Sigmoid colon (tissue), 7 donors: ENCODE measurements around the gene SYTL4. TPM values are rescaled to one million over a fixed set of nuclear protein-coding genes. Genes with fewer than 3 reads are reported as not detected.

Source experiments
- DNase-seq: peaks from one replicate; pipeline ENCODE4 v3.0.0-alpha.2; 2019
- H3K27ac ChIP-seq, 4 donors: fragments of 200-600 bp; sonication (generic); one replicate each; pipeline ENCODE4 v1.5.1; 2016 to 2019; ENCODE audit warnings: mild to moderate bottlenecking in 1 of 4
- H3K27me3 ChIP-seq, 3 donors: fragments of 200-600 bp; sonication (generic); one replicate each; pipeline ENCODE4 v1.5.1; 2019; ENCODE audit warnings: mild to moderate bottlenecking in 1 of 3
- H3K36me3 ChIP-seq, 4 donors: fragments of 200-600 bp; sonication (generic); one replicate each; pipeline ENCODE4 v1.5.1; 2016 to 2019
- H3K4me1 ChIP-seq, 4 donors: fragments of 200-600 bp; sonication (generic); one replicate each; pipeline ENCODE4 v1.5.1; 2017 to 2019
- H3K4me3 ChIP-seq, 4 donors: fragments of 200-600 bp; sonication (generic); one replicate each; pipeline ENCODE4 v1.5.1; 2017 to 2019; ENCODE audit warnings: mild to moderate bottlenecking in 2 of 4, moderate library complexity in 1 of 4
- H3K9me3 ChIP-seq, 4 donors: fragments of 200-600 bp in 3 of 4; sonication (generic) in 3 of 4; one replicate each; pipeline versions ENCODE4 v1.5.1 to v1.6.1; 2013 to 2019
- EP300 ChIP-seq, 4 donors: sonication (generic); formaldehyde crosslinking; IDR thresholded peaks; one replicate each; pipeline ENCODE4 v1.6.1; 2017; ENCODE audit warnings: antibody characterized with exemption in 4 of 4
- POLR2A ChIP-seq, 2 donors: fragments of 450-650 bp; IDR thresholded peaks; one replicate each; pipeline ENCODE4 v1.6.1; 2016; ENCODE audit warnings: antibody characterized with exemption in 2 of 2, mild to moderate bottlenecking in 2 of 2, moderate library complexity in 2 of 2
- POLR2AphosphoS5 ChIP-seq, 4 donors: sonication (generic); formaldehyde crosslinking; IDR thresholded peaks; one replicate each; pipeline ENCODE4 v1.6.1; 2017; ENCODE audit warnings: antibody characterized with exemption in 4 of 4
- WGBS, 2 donors: extraction: QIAGEN DNeasy Blood & Tissue Kit; methylation state at CpG; one replicate each; pipeline ENCODE4 v1.1.7; 2013; 5-methylcytosine and 5-hydroxymethylcytosine counted together
- intact Hi-C: fragments of 100-400 bp; cut with DNase I; formaldehyde crosslinking; loops from one replicate; pipeline ENCODE4 v1.15.1; 2023
- polyA plus RNA-seq, 3 donors: library from polyadenylated mRNA; stranded (reverse); fragments of 200-250 nt; gene quantifications; one replicate each; pipeline ENCODE4 v1.2.3, GENCODE V29; 2013
- total RNA-seq, 4 donors: library from RNA; depleted of rRNA; stranded (reverse); fragments of >200 nt; gene quantifications; one replicate each; pipeline ENCODE4 v1.1.0, GENCODE V29; 2016
- TF ChIP-seq, protein P1 (sequence below), 4 experiments: fragments of 450-650 bp in 3 of 4; fragments of 200-600 bp in 1 of 4; IDR thresholded peaks; one replicate each; pipeline ENCODE4 v1.5.1; 2016 to 2019; ENCODE audit warnings: antibody characterized with exemption in 4 of 4, mild to moderate bottlenecking in 3 of 4, moderate library complexity in 2 of 4
- donor health status: healthy with polysubstance abuse.
- donor health status: Bipolar disorder and iron deficiency.
- donor health status: healthy.

The SYTL4 gene
- total and polyA plus RNA-seq, 7 donors: 10.5 to 188 (median 32.8) TPM

- Histone ChIP-seq H3K36me3 (no peaks in the 10 kb centered on the region), H3K9me3 (no peaks in the 10 kb centered on the region), H3K27me3 (no peaks in the 10 kb centered on the region), H3K4me1 (no peaks in the 10 kb centered on the region), H3K4me3 (no peak overlapping the region), H3K27ac (no peak overlapping the region)
- TF ChIP-seq, protein P1, sequence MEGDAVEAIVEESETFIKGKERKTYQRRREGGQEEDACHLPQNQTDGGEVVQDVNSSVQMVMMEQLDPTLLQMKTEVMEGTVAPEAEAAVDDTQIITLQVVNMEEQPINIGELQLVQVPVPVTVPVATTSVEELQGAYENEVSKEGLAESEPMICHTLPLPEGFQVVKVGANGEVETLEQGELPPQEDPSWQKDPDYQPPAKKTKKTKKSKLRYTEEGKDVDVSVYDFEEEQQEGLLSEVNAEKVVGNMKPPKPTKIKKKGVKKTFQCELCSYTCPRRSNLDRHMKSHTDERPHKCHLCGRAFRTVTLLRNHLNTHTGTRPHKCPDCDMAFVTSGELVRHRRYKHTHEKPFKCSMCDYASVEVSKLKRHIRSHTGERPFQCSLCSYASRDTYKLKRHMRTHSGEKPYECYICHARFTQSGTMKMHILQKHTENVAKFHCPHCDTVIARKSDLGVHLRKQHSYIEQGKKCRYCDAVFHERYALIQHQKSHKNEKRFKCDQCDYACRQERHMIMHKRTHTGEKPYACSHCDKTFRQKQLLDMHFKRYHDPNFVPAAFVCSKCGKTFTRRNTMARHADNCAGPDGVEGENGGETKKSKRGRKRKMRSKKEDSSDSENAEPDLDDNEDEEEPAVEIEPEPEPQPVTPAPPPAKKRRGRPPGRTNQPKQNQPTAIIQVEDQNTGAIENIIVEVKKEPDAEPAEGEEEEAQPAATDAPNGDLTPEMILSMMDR (IDR thresholded peaks at IDR 0.05): no peak
- TF ChIP-seq POLR2AphosphoS5 (IDR thresholded peaks at IDR 0.05) (no peak), POLR2A (IDR thresholded peaks at IDR 0.05) (no peak), EP300 (IDR thresholded peaks at IDR 0.05) (no peak)
- DNase-seq: no peak
- intact Hi-C loops: no loop called here
- WGBS, 2 donors: 94% methylated on average over 8 of the region's 8 CpGs
These were observed 14.6 kb downstream of the SYTL4 start for GRCh38 chrX:100717363-100717762.

DNA sequence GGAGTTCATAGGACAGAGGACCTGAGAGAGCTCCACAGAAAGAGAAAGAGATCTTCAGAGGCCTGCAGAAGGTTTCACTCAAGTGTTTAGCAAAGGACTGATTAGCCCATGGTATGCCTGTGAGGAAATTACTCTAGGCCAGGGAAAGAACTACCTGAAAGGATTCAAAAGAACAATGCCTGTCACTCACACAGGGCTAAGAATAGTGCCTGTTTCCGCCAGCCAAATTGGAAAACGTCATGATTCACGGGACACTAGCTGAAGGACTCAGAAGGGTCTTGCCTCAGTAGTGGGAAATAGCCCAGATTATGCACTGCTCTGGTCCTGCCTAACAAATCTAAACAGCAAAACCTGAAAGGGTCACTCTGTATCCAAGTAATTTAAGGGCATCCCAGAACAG lies 21.1 kb downstream of the SYTL4 start:
- DNase-seq: no peak
- Histone ChIP-seq H3K27me3 (no peaks in the 10 kb centered on the region), H3K4me3 (no peak overlapping the region), H3K9me3 (no peaks in the 10 kb centered on the region), H3K4me1 (no peaks in the 10 kb centered on the region), H3K27ac (no peak overlapping the region), H3K36me3 (no peaks in the 10 kb centered on the region)
- TF ChIP-seq EP300 (IDR thresholded peaks at IDR 0.05) (no peak), POLR2AphosphoS5 (IDR thresholded peaks at IDR 0.05) (no peak), POLR2A (IDR thresholded peaks at IDR 0.05) (no peak)
- TF ChIP-seq, protein P1 (IDR thresholded peaks at IDR 0.05): no peak
- WGBS, 2 donors: 54 to 84% methylated on average over 3 of the region's 3 CpGs
- intact Hi-C loops: no loop called here

DNA sequence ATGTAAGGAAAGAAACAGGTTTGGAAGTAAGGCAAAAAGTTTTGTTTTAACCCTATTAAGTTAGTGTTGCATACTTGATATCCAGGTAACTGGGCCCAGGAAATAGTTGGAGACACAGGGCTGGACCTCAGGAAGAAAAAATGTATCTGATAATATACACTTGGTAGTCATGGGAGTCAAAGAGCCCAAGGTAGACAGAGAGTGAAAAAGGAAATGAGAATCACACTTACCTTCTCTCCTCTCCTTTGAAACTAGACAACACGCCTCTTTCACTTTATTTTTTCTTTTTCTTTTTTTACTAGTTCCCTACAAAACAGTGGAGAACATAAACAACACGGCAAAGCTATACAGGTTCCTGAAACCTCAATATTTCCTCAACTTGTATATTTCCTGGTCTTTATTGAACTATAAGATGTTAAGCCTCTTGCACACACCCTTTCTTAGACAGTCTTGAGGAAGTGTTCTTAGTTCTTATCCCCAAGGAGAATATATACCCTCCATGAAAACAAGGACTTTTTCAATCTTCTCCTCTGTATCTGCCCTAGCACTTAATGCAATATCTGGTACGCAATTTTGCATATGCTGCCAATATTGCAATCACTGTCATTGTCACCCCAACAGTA lies 27.2 kb downstream of the SYTL4 start:
- H3K4me1 ChIP-seq: no peaks in the 10 kb centered on the region
- H3K4me3 ChIP-seq: no peak overlapping the region
- no peak overlapping the region for H3K27ac ChIP-seq
- no peaks in the 10 kb centered on the region for H3K9me3 ChIP-seq
- intact Hi-C loops: no loop called here
- peaks cover 0 to 17% (median 0%) of the 10 kb centered on the region in 4 donors for H3K36me3 ChIP-seq
- TF ChIP-seq POLR2A (IDR thresholded peaks at IDR 0.05) (no peak), EP300 (IDR thresholded peaks at IDR 0.05) (no peak), POLR2AphosphoS5 (IDR thresholded peaks at IDR 0.05) (no peak)
- TF ChIP-seq, protein P1 (IDR thresholded peaks at IDR 0.05): no peak
- DNase-seq: no peak
- H3K27me3 ChIP-seq: no peaks in the 10 kb centered on the region
- 10 to 27% methylated on average over 3 of the region's 3 CpGs for WGBS, 2 donors

GRCh38 chrX:100700809-100701208 lies 31.1 kb downstream of the SYTL4 start:
- 80 to 92% methylated on average over 1 of the region's 1 CpG for WGBS, 2 donors
- H3K27ac ChIP-seq: no peak overlapping the region
- H3K9me3 ChIP-seq: no peaks in the 10 kb centered on the region
- H3K4me3 ChIP-seq: no peak overlapping the region
- H3K36me3 ChIP-seq: peaks cover 0 to 17% (median 0%) of the 10 kb centered on the region in 4 donors
- no peaks in the 10 kb centered on the region for H3K4me1 ChIP-seq
- intact Hi-C loops: no loop called here
- no peak for DNase-seq
- TF ChIP-seq POLR2A (IDR thresholded peaks at IDR 0.05): no peak
- TF ChIP-seq, protein P1 (IDR thresholded peaks at IDR 0.05): no peak
- H3K27me3 ChIP-seq: no peaks in the 10 kb centered on the region

DNA sequence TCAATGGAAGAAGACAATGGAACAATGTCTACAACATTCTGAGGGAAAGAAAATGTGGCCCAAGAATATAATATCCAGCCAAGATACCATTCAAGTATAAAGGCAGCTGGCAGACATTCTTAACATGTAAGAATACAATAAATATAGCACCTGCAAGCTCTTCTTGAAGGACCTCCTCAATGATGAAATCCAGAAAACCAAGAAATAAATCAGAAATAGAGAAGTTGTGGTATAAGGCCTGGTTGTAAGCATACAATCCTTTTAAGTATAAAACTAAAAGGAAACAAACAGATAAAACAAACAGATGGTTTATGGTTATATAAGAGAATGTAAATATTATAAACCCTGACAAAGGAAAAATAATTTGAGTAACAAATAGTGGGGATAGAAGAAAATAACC lies 33.4 kb downstream of the SYTL4 start:
- no peak overlapping the region for H3K4me3 ChIP-seq
- H3K36me3 ChIP-seq: peaks cover 0 to 17% (median 0%) of the 10 kb centered on the region in 4 donors
- no peaks in the 10 kb centered on the region for H3K4me1 ChIP-seq
- TF ChIP-seq EP300 (IDR thresholded peaks at IDR 0.05): no peak
- TF ChIP-seq POLR2AphosphoS5 (IDR thresholded peaks at IDR 0.05): no peak
- no peak for TF ChIP-seq POLR2A (IDR thresholded peaks at IDR 0.05)
- TF ChIP-seq, protein P1 (IDR thresholded peaks at IDR 0.05): no peak
- DNase-seq: no peak
- intact Hi-C loops: no loop called here
- no peaks in the 10 kb centered on the region for H3K9me3 ChIP-seq
- H3K27ac ChIP-seq: no peak overlapping the region
- no peaks in the 10 kb centered on the region for H3K27me3 ChIP-seq
